Measurements from ENCODE around the gene MPP3. TPM values are rescaled to one million over a fixed set of nuclear protein-coding genes. Genes with fewer than 3 reads are reported as not detected.

The MPP3 gene
- total RNA-seq, 1 experiment from 2014 or later = 6.9 TPM

DNA sequence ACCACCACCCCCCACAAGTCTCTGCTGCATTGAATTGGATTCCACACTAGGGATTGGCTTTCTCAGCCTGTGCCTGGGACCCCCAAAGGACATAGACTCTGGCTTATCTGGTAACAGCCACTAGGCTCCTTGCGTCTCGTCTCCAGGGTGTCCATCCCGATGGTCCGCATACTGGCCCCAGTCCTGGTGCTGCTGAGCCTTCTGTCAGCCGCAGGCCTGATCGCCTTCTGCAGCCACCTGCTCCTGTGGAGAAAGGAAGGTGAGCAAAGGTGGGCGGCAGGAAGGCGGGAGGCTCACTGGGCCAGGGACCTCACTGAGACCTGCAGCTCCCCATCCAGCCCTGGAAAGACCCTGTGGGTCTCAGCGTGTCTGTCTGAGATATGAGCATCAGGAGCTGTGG, 22.1 kb upstream of the MPP3 start:
- H3K23me2 ChIP-seq (ENCODE audit: insufficient read length, low read depth, low read length, poor library complexity, severe bottlenecking) = no peaks in the 10 kb centered on the region
- no peak overlapping the region for H3K9ac ChIP-seq (ENCODE audit: extremely low read depth, insufficient read length, low read length)
- H3K27me3 ChIP-seq (ENCODE audit: insufficient read depth, low read length) = no peaks in the 10 kb centered on the region
- TF ChIP-seq, protein P1, sequence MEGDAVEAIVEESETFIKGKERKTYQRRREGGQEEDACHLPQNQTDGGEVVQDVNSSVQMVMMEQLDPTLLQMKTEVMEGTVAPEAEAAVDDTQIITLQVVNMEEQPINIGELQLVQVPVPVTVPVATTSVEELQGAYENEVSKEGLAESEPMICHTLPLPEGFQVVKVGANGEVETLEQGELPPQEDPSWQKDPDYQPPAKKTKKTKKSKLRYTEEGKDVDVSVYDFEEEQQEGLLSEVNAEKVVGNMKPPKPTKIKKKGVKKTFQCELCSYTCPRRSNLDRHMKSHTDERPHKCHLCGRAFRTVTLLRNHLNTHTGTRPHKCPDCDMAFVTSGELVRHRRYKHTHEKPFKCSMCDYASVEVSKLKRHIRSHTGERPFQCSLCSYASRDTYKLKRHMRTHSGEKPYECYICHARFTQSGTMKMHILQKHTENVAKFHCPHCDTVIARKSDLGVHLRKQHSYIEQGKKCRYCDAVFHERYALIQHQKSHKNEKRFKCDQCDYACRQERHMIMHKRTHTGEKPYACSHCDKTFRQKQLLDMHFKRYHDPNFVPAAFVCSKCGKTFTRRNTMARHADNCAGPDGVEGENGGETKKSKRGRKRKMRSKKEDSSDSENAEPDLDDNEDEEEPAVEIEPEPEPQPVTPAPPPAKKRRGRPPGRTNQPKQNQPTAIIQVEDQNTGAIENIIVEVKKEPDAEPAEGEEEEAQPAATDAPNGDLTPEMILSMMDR (conservative IDR thresholded peaks at IDR 0.05) = no peak
- H2BK12ac ChIP-seq (ENCODE audit: insufficient read length, low read depth, low read length) = no peak overlapping the region
- no peak overlapping the region for H2AFZ ChIP-seq (ENCODE audit: low read length)
- Mint-ChIP-seq H3K27ac (0 out of 7 replicates have a peak overlapping the region, but pooled peaks of 1 of the 3 experiments have one; percentile 52), H3K4me3 (no peak overlapping the region), H3K27me3 (ENCODE audit: low read depth) (peaks cover 7% of the 10 kb centered on the region), H3K36me3 (ENCODE audit: insufficient read depth in 1 of 3, low read depth in 3 of 3) (no peaks in the 10 kb centered on the region), H3K9me3 (no peaks in the 10 kb centered on the region), H3K4me1 (peaks cover 0 to 2% of the 10 kb centered on the region in 2 experiments; a peak in 1 of 4 replicates)
- no peak overlapping the region for H2BK5ac ChIP-seq (ENCODE audit: insufficient read length, low read length)
- no peak overlapping the region for H2BK20ac ChIP-seq (ENCODE audit: low read depth, low read length, poor library complexity, severe bottlenecking)
- no peak overlapping the region for H3K18ac ChIP-seq (ENCODE audit: insufficient read length, low read depth, low read length)
- no peak overlapping the region for H4K8ac ChIP-seq (replicated peaks; ENCODE audit: insufficient read length, low read depth, low read length)
- H3K79me2 ChIP-seq (ENCODE audit: insufficient read depth, low read length) = no peaks in the 10 kb centered on the region
- H3K23ac ChIP-seq (ENCODE audit: insufficient read length, low read depth, low read length) = no peak overlapping the region
- H3K27ac ChIP-seq (ENCODE audit: insufficient read length, low read depth, low read length) = no peak overlapping the region
- H3K4me1 ChIP-seq (ENCODE audit: insufficient read depth, low read length) = no peaks in the 10 kb centered on the region
- H2BK120ac ChIP-seq (ENCODE audit: low read depth, low read length, poor library complexity, severe bottlenecking) = no peak overlapping the region
- no CpG with 5 or more reads among the region's 9 CpGs for WGBS (ENCODE audit: extremely low coverage, insufficient read length, low lambda C conversion rate)
- H2AK5ac ChIP-seq (ENCODE audit: insufficient read length, low read length) = no peak overlapping the region
- H4K5ac ChIP-seq (ENCODE audit: insufficient read length, low read depth, low read length) = no peak overlapping the region
- no peak overlapping the region for H4K91ac ChIP-seq (ENCODE audit: insufficient read length, low read depth, low read length)
- no peak overlapping the region for H3K4me2 ChIP-seq (ENCODE audit: insufficient read depth, insufficient read length, low read length)
- no peaks in the 10 kb centered on the region for H3K9me3 ChIP-seq (ENCODE audit: control insufficient read depth, low read depth, low read length)
- no peaks in the 10 kb centered on the region for H3K79me1 ChIP-seq (ENCODE audit: insufficient read depth, low read depth, low read length, poor library complexity, severe bottlenecking)
- H3K14ac ChIP-seq (ENCODE audit: insufficient read depth, low read length) = no peak overlapping the region
- no peak overlapping the region for H3T11ph ChIP-seq (ENCODE audit: low read length)
- DNase-seq = no peak
- H3K4ac ChIP-seq (ENCODE audit: low read depth, low read length) = no peak overlapping the region
- no peak overlapping the region for H2BK15ac ChIP-seq (ENCODE audit: low read depth, low read length)
- no peaks in the 10 kb centered on the region for H4K20me1 ChIP-seq (ENCODE audit: control insufficient read depth, insufficient read depth, insufficient read length)
- H3K56ac ChIP-seq (ENCODE audit: insufficient read length, low read depth, low read length) = no peak overlapping the region

All from H9 (cell line).